ENCODE results near the gene PLA2G1B. TPM values are rescaled to one million over a fixed set of nuclear protein-coding genes. Genes with fewer than 3 reads are reported as not detected.

PLA2G1B gene
- total and polyA plus RNA-seq, 2 of the 13 experiments (the other 11 are each of a cell fraction or from before 2014, with no cell fraction given) = 0.33 to 1.4 TPM

- TF ChIP-seq ZHX1 (CRISPR knock-in tag; IDR thresholded peaks at IDR 0.05; ENCODE audit: low read depth) (peak; percentile 63; the same call in 1 of the 2 replicates), TRIM24 (CRISPR knock-in tag; IDR thresholded peaks at IDR 0.05) (no peak), JARID2 (CRISPR knock-in tag; IDR thresholded peaks at IDR 0.05; ENCODE audit: insufficient replicate concordance) (no peak), ONECUT2 (CRISPR knock-in tag; IDR thresholded peaks at IDR 0.05) (peak; percentile 56; the same call in 1 of the 2 replicates), ISL2 (CRISPR knock-in tag; IDR thresholded peaks at IDR 0.05) (peak; percentile 87), CEBPG (CRISPR knock-in tag; IDR thresholded peaks at IDR 0.05) (peak; percentile 77), TGIF2 (CRISPR knock-in tag; IDR thresholded peaks at IDR 0.05) (peak; percentile 84), TOE1 (CRISPR knock-in tag; IDR thresholded peaks at IDR 0.05) (peak; percentile 97), ESRRA (CRISPR knock-in tag; IDR thresholded peaks at IDR 0.05; ENCODE audit: low read depth) (0 out of 2 replicates have a peak, but pooled peaks have one; percentile 26), CSRNP1 (CRISPR knock-in tag; IDR thresholded peaks at IDR 0.05) (peak; percentile 44; the same call in 1 of the 2 replicates), KAT7 (CRISPR knock-in tag; IDR thresholded peaks at IDR 0.05; ENCODE audit: borderline replicate concordance) (no peak; the same call in 1 of the 2 replicates), ZNF839 (CRISPR knock-in tag; IDR thresholded peaks at IDR 0.05; ENCODE audit: borderline replicate concordance) (no peak), SMC3 (IDR thresholded peaks at IDR 0.05; ENCODE audit: low read length) (no peak), BRCA1 (CRISPR knock-in tag; IDR thresholded peaks at IDR 0.05) (peak; percentile 96), ZNF703 (CRISPR knock-in tag; IDR thresholded peaks at IDR 0.05; ENCODE audit: borderline replicate concordance) (peak; percentile 63; the same call in 1 of the 2 replicates), HMG20B (CRISPR knock-in tag; conservative IDR thresholded peaks at IDR 0.05) (no peak; the same call in 1 of the 2 replicates), ATF1 (CRISPR knock-in tag; IDR thresholded peaks at IDR 0.05) (peak; percentile 61; the same call in 1 of the 2 replicates), HOXA7 (CRISPR knock-in tag; IDR thresholded peaks at IDR 0.05) (0 out of 2 replicates have a peak, but pooled peaks have one; percentile 46), KDM1A (CRISPR knock-in tag; IDR thresholded peaks at IDR 0.05) (no peak), ZFP1 (CRISPR knock-in tag; IDR thresholded peaks at IDR 0.05) (peak; percentile 68; the same call in 1 of the 2 replicates), ZNF589 (CRISPR knock-in tag; conservative IDR thresholded peaks at IDR 0.05) (peak; percentile 66), ZNF777 (CRISPR knock-in tag; IDR thresholded peaks at IDR 0.05) (no peak), ZNF550 (CRISPR knock-in tag; IDR thresholded peaks at IDR 0.05; ENCODE audit: borderline replicate concordance) (no peak)
Observed at GRCh38 chr12:120292661-120293531, 34.7 kb downstream of the PLA2G1B start, which contains the start of gene RNU4-1 (continued).
